NCI-H748 (cell line): Measurements from ENCODE around the gene IFT57.

Experiments
- DNase-seq: peaks from one replicate; lab custom pipeline; 2025; ENCODE audit not compliant: unreplicated experiment; lab: John Stamatoyannopoulos, UW

IFT57 gene

DNA sequence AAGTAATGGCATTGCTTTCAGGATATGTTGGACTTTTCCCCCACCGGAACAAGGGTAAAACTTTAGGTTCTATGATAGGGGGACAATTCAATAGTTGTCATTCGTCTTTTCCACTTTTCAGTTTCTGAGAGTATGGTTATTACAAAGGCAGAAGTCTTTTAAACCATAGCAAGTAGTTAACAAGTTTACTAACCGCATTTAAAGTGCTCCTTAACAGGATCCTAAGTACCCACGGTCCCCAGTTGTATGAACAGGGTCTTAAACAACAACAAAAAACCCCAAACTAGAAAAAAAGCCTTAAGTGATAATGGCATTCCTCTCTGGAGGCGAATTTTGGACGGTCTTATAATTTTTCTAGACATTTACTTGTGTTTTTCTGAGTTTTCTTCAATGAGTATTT lies 831 bp downstream of the IFT57 start:
- no peak for DNase-seq

DNA sequence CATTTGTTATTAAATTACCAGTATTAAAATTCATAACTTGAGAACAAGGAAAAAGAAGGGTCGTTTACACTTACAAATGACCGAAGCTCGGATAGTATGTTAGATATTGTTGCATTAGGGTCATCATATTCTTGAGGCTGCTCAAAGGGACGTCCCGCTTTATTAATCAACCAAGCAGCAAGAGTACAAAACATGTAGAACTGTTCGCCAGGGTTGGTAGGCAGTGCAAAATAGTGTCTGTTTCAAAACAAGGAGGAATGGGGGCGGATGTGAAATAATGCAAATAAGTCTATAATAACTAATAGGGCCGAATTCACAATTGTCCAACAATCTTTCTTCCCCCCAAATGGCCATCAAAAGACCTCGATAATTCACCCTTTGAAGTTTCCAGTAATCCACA lies 2.9 kb downstream of the IFT57 start:
- DNase-seq = peak; percentile 28

DNA sequence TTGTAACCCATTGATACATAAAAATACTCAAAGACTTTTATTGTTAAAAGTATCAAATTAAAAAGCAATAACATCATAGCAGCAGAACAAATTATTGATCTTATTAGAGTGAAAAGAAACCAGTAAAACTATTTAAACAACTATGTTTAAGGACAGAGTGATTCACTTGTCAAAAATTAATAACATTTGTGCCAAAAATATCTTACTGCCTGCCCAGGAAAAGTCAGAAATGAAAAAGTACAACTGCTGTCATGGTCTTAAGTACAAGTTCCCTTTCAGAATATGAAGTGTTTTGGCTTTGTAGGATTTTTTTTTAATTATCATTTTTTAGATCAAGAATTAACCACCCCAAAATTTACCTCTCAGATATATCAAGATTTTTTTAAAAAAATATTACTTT lies 3.4 kb downstream of the IFT57 start:
- no peak for DNase-seq

DNA sequence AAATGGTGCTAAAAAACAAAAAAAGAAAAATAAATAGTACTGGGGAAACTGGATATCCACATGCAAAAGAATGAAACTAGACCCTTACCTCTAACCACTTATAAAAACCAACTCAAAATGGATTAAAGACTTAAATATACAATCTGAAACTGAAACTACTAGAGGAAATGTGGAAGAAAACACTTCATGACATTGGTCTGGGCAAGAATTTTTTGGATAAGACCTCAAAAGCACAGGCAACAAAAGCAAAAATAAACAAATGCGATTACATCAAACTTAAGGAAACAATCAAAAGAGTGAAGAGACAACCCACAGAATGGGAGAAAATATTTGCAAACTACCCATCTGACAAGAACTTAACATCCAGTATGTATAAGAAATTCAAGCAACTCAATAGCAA lies 6.4 kb downstream of the IFT57 start:
- no peak for DNase-seq

DNA sequence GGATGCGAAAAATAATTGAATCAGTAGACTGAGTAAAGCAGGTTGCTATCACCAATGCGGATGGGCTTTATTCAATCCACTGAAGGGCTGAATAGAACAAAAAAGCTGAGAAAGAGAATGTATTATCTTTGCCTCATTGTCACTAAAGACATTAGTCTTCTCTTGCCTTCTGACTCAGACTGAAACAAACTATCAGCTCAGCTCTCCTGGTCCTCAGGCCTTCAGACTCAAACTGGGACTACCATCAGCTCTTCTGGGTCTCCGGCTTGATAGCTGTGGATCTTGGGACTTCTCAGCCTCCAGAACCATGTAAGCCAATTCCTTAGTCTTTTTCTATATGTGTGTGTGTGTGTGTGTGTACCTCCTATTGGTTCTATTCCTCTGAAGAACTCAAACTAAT lies 12.6 kb downstream of the IFT57 start:
- DNase-seq = no peak

DNA sequence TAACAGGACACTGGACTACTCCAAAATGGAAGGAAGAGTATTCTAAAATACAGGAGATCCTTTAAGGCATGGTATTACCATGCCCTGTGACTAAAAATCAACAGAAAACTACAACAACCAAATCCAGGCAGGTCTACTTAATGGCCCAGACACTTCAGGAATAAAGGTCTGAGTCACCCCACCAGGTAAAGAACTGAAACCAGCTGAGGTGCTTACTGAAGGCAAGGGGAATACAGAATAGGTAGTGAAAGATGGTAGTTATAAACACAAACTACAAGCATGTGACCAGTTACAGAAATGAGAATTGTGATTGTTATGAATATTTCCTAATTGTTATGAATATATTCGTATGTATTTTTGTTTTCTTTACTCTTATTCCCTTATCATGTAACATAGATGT lies 13.4 kb downstream of the IFT57 start:
- DNase-seq = no peak

DNA sequence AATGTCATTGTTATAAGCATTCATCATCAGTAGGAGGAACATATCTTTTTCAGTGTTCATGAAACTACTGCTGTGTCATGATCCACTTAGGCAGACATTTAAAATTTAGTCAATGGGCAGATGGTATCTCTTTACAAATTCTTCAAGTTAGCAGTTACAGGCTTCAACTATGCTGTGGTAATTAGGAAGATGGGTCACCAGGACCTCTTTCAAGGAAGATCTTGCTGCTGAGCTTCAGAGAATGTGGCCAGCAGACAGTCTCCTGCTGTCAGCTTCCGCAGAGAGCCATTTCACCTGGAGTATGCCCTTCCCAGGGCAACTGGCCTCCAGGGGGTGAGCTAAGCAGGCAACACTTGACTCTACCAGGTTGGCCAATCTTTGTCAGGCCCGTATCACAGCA lies 19.4 kb downstream of the IFT57 start:
- no peak for DNase-seq

DNA sequence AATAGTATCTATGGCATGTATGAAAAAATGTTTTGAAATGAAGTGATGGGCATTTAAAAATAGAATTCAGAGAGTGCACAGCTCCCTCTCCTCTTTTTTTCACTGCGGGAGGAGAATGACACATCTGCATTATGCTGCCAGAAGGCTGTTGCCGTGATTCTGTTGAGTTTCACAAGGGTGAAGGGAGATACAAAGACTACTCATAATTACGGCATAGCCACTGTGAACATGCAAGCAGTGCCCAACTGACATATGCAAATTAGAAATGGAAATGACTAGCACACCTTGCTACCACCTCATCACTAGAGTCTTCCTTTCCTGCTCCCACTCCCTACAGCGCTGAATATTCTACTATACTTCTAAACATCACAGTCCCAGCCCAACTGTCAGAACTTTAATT lies 20.1 kb downstream of the IFT57 start:
- no peak for DNase-seq

DNA sequence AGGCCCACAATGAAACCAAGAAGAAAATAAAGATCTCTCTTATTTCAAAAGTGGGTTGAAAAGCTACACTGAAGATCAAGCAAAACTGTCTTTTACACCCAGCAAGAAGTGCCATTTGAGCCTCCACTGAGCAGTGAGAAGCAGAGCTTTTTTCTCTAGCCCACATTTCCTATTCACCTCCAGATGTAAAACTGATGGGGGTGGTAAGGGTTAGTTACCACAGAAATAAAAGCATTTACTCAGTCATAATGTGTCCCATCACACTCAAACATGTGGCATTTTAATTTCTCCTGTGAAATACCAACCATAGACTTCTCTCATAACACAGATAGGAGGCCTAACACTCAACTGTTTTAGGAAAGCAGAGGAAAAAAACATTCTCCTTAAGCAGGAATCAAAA lies 21.0 kb downstream of the IFT57 start:
- no peak for DNase-seq

DNA sequence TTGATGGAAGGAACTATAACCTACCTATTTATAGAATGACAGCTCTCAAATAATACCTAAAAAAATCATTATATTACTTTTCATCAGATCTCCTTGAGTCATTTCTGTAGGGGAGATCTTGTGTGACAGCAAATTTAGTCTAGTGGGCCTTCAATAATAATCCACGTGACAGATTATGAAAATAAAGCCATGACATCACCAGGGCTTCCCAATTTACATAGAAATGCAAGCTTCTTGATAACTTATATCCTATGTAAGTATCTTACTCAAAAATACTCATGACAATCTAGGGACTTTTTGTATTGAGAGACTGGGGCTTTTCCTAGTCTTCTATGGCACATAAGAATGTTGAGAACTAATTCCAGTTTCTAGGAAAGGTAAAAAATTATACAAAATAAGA lies 21.6 kb downstream of the IFT57 start:
- no peak for DNase-seq

DNA sequence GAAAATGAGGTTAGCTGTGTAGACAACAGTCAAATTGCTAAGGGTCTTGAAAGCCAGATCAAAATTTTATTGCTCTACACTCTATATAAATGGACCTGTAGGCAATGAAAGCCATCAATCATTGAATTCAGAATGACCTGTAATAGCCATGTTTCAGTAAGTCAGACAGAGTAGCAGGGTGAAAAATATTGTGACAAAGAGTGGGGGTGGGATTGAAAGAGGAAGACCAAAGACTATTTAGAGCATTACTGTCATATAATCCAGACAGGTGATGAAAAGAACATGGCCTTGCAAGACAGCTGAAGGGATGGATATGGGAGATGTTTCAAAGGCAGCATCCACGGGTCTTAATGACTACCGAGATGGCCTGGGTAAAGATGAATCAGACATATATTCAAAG lies 22.2 kb downstream of the IFT57 start:
- no peak for DNase-seq

DNA sequence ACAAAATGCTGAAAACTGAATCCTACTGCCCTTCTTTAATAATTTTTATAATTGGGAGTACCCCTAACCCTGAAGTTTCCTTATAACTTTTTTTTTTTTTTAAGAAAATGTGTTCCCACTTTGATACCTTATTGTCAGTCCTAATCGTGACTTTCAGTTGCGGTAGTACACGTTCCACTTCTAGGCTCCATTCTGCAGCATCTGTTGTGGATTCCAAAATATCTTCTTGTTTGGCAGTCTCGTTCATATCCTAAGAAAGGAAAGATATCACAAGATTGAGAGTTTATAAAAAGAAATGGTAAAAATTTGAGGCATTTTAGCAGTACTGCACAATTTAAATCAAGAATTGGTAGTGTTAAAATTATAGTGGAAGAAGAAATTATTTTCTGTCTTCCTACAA lies 30.8 kb downstream of the IFT57 start:
- no peak for DNase-seq

DNA sequence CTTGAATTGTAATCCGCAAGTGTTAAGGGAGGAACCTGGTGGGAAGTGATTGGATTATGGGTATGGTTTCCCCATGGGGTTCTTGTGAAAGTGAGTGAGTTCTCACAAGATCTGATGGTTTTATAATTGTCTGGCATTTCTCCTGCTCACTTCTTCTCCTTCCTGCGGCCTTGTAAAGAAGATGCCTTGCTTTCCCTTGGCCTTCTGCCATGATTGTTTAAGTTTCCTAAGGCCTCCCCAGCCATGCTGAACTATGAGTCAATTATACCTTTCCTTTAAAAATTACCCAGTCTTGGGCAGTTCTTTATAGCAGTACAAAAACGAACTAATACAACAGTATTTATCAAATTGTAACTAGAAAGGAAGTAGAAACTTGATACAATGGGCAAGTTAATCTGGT lies 31.9 kb downstream of the IFT57 start:
- no peak for DNase-seq

DNA sequence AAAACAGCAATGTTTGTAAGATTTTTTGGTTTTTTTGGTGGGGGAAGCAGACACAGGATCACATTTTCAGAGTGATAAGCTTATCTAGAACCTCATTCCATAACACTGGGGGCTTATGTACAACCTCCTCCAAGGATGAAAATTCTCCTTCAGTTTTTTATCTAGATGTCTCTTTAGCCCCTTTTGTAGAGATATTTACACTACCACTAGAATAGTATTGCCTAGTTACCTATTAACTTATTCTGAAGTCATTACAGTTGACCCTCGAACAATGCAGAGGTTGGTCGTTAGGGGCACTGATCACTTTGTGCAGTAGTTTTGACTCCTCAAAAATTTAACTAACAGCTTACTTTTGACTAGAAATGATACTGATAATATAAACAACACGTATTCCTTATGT lies 32.8 kb downstream of the IFT57 start:
- DNase-seq = no peak

DNA sequence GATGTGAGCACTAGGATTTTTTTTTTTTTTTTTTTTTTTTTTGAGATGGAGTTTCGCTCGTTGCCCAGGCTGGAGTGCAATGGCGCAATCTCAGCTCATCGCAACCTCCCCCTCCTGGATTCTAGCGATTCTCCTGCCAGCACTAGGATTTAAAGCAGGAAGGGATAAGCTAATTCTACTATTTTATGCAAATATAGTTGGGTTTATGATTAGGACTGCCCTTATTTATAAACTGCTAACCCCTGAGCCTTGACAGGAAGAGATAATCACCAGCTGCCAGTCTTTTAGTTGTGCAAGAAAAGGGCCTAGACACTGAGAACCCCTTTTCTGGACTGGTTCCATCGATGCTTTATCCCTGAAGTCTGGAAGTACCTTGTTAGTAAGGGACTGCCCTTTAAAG lies 36.7 kb downstream of the IFT57 start:
- no peak for DNase-seq

DNA sequence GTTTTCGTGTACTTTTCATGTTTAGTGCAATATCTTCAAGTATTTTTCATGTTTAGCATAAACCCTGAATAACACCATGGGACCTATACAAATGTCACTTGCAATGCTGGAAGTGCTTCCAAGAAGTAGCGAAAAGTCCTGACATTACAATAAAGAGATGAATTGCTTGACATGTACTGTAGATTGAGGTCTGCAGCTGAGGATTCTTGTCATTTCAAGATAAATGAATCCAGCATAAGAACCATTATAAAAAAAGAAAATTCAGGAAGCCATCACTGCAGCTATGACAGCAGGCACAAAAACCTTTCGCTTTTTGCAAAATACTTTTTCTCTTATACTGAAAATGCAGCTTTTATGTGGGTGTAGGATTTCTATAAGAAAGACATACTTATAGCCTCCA lies 37.4 kb downstream of the IFT57 start:
- no peak for DNase-seq

DNA sequence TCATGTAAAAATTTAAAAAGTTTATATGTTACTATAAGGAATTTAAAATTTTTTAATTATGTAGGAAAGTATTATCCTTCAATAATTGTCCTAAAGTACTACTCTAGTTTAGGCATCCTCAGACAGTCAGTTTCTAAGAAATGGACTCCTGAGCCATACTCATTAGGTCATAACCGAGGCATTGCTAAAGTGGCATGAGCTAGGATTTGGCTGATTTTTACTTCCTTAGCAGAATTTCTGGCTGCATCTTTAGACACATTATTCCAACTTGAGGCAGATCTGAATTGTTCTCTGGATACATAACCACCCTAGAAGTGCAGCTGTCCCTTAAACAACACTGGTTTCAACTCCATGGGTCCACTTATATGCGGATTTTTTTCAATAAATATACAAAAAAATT lies 38.3 kb downstream of the IFT57 start:
- DNase-seq = no peak

DNA sequence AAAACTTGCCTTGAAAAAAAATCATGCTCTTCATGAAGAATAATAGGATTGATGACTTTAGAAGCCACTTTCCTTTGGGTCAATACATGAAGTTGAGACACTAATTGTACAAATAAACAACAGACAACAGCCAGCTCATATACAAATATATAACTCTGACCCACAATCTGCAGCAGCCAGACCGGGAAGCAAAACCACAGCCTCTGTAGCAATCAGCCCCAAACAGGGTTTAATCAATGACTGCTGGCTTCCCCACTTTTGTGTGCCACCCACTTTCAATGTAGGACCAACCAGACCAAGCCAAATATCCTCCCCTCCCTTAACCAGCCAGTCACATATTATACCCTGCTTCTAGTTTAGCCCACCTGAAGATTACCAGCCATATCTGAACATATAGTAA lies 39.0 kb downstream of the IFT57 start:
- peak; percentile 73 for DNase-seq

DNA sequence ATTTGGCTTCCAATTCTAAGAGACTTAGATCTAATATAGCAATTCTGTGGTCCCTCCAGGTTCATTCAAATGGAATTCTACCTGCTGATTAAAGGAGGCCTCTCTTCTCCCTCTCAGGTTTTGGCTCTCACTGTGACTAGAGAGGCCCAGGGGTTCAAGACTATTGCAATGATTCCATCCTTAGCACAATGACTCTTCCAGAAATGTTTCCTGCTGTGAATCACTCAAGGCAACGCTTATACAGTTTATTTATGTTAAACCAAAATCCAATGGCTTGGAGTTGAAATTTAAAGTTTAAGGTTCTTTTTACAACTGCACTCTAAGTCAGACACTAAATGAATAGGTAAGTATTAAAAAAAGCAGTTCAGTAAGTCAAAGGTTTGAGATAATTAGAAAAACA lies 39.9 kb downstream of the IFT57 start:
- peak; percentile 83 for DNase-seq

DNA sequence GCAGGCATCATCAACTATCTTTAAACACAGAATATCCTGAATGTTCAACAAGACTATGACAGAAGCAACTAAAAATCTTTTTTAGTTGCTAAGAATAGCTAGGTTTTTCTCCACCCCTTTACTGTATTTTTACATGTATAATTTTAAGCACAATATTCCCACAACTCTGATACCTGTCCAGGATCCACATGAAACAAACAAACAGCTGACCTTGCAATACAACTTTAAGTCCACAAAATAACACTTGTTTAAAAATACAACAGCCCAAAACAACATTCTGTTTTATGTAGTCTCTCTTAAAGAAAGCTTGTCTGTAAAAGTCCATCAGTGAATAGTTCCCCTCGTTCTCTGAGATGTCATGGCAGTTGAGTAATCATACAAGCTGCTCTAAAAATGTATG lies 41.1 kb downstream of the IFT57 start:
- DNase-seq = no peak

DNA sequence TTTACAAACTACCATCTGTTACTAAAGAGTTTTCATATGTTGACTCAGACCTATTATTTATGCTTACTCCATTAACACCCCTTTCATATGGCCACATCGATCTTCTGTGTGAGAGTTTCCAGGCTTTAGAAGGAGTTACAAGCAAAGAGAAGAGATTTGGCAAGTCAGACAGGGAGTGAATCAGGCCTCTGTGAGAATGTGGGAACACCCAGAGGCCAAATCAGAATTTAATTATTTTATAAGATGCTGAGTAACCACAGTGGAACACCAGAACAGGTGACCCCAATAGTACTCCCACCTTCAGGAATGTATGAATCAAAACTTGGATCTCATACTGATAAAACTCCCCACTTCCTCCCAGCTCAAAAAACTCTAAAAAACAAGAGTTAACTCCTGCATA lies 42.0 kb downstream of the IFT57 start:
- peak; percentile 78 for DNase-seq

DNA sequence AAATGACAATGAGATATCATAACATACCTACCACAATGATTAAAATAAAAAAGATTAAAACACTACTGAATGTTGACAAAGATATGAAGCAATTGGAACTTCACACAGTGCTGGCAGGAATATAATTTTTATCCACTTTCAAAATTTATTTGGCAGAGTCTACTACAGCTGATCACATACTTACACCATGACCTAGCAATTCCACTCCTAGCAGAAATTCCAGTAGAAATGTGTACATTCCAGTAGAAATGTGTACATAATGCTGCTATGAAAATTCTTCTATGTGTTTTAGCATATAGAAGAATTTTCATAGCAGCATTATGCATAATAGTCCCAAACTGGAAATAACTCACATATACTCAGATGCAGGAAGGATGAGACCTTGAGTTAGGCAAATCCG lies 43.5 kb downstream of the IFT57 start:
- no peak for DNase-seq

DNA sequence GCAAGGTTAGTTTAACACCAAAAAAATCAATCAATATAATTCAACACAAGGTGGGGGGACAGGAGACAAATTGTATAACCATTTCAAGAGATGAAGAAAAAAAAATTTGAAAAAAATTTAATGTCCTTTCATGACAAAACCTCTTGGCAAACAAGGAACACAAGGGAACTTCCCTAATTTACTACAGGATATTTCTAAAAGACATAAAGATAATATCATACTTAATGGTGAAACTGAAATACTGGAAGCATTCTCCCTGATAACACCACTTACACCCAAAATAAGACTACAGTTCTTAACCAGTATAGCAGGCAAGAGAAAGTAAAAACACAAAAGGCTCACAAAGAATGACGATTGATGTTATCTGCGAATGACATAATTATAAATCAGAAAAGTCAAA lies 44.7 kb downstream of the IFT57 start:
- DNase-seq = peak; percentile 19

DNA sequence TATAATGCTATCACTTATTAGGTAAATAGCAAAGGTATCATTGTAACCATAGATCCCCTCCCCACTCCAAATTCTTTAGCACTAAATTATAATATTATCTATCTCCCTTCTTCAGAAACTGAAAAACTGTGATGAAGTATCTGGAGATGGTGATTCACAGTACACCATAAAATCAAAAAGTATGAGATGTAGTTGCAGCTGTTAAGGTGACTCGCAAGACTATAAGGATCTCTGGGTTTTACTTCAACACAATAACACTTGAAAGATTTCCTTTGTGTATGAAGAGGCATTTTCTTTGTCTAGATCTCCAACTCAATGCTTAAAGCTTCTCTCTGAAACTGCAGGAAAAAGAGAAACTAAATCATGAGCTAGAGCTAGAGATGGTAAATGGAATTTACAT lies 46.9 kb downstream of the IFT57 start:
- peak; percentile 19 for DNase-seq
